ENCODE results near the gene TEX264. TPM values are rescaled to one million over a fixed set of nuclear protein-coding genes. Genes with fewer than 3 reads are reported as not detected.
A peak's percentile ranks its signal among the peaks of the same experiment; 100 is the strongest.

TEX264 gene
- total RNA-seq, 4 donors from 2014 or later: 60.9 to 116 (median 88.2) TPM

DNA sequence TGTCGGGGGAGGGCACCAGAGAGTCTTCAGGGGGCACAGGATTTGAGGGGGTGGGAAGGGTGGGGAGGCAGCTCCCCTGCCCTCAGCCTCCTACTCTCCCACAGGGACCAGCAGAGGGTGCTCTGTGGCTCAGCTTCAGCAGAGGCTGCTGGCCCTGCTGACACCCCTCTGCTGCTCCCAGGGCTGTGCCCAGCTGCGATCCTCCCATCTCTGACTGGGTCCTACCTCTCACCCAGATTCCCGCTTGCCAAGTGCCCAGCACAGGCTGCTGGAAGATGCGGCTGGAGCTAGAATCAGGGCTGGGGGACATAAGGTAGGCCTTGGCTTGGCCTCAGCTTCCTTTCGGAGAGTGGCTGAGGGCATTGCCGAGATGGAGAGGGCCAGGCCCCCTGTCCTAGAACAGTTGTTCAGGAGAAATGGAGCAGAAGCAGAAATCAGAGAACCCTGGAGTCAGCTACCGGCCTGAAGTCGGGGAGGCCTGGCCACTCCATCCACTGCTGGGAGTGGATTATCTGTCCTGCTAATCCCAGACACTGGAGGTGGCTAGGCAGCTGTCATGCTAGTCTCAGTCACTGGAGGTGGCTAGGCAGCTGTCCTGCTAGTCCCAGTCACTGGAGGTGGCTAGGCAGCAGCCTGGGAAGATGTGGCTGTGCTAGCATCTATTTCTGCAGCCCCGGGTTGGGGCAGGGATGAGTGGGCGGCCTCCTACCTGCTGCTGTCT is 39.7 kb downstream of the TEX264 start:
- TF ChIP-seq POLR2AphosphoS5 (IDR thresholded peaks at IDR 0.05): no peak
- no peak for TF ChIP-seq EP300 (IDR thresholded peaks at IDR 0.05; ENCODE audit: low read depth)
- TF ChIP-seq POLR2A (IDR thresholded peaks at IDR 0.05): no peak
- TF ChIP-seq, protein P1, sequence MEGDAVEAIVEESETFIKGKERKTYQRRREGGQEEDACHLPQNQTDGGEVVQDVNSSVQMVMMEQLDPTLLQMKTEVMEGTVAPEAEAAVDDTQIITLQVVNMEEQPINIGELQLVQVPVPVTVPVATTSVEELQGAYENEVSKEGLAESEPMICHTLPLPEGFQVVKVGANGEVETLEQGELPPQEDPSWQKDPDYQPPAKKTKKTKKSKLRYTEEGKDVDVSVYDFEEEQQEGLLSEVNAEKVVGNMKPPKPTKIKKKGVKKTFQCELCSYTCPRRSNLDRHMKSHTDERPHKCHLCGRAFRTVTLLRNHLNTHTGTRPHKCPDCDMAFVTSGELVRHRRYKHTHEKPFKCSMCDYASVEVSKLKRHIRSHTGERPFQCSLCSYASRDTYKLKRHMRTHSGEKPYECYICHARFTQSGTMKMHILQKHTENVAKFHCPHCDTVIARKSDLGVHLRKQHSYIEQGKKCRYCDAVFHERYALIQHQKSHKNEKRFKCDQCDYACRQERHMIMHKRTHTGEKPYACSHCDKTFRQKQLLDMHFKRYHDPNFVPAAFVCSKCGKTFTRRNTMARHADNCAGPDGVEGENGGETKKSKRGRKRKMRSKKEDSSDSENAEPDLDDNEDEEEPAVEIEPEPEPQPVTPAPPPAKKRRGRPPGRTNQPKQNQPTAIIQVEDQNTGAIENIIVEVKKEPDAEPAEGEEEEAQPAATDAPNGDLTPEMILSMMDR (IDR thresholded peaks at IDR 0.05): no peak
- intact Hi-C loops (cut with DNase I; ENCODE audit: low total_unique reads): no loop called here
- WGBS, 2 donors (ENCODE audit: low coverage in 1 of 2): 80% methylated on average over 7 of the region's 10 CpGs; no CpG with 5 or more reads in 1 of the 2 donors
- Histone ChIP-seq H3K9me3 (no peaks in the 10 kb centered on the region), H3K36me3 (no peaks in the 10 kb centered on the region), H3K4me1 (peaks cover 0 to 8% (median 5%) of the 10 kb centered on the region in 4 donors), H3K4me3 (no peak overlapping the region), H3K27ac (no peak overlapping the region), H3K27me3 (peaks cover 6% of the 10 kb centered on the region)
- DNase-seq: peak; percentile 3
- in situ Hi-C loops (cut with MboI; ENCODE audit: low pct_ligation_motif_present in 1 of 4, low pct_unique_long_range_greater_than_20kb in 1 of 4, low sequenced_read_pairs in 3 of 4): no loop called here

DNA sequence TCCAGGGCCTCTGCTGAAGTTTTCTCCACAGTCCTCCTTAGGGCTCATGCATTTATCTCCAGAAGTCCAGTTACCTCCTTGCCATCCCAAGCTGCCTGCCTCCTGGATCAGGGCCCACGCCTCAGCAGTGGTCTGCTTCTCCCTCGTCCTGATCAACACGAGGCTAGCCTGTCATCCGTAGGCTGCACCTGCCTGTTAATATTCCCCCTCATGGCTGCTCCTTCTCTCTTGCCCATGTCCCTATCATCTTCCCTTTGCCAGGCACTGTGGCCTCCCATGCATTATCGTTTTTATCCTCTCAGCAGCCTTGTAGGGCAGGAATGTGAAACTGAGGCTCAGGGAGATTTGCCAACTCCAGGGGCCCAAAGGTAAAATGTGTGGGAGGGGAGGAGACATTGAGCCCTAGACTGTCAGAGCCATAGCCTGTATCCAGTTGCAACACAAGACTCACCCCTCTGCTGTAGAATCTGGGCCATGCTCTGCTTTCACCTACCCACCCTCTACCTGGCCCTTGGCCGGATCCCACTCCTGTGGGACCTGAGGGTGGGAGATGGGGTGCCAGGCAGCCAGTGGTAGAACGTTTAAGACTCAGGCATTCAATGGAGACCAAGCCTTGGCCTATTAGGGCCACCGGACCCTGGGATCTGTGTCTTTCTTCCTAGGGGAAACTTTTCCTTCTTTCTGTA is 40.4 kb downstream of the TEX264 start:
- intact Hi-C loops (cut with DNase I; ENCODE audit: low total_unique reads): no loop called here

DNA sequence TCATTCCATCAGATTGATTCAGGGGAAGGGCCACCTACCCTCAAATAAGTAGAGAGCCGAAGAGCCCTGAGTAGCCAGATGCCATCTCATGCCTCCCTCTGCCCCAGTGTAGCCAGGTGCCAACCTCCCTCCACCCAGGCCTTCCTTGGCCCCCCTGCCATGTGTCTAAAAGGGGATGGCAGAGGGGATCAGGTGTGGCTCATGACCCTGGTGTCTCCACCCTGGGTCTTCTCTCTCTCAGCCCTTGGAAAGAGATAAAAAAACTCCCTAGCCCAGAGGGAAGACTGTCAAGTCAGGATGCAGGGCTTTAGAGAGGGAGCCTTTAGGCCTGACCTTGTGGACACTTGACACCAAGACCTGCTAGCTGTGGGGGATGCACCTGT is 41.0 kb downstream of the TEX264 start:
- TF ChIP-seq, protein P1 (IDR thresholded peaks at IDR 0.05): no peak
- no peak for TF ChIP-seq POLR2A (IDR thresholded peaks at IDR 0.05)
- TF ChIP-seq POLR2AphosphoS5 (IDR thresholded peaks at IDR 0.05): no peak
- no peak for TF ChIP-seq EP300 (IDR thresholded peaks at IDR 0.05; ENCODE audit: low read depth)
- intact Hi-C loops (cut with DNase I; ENCODE audit: low total_unique reads): no loop called here
- 92 to 100% methylated on average over 1 of the region's 1 CpG for WGBS, 2 donors (ENCODE audit: low coverage in 1 of 2)
- H3K4me3 ChIP-seq: no peak overlapping the region
- H3K9me3 ChIP-seq: no peaks in the 10 kb centered on the region
- no peak for DNase-seq
- H3K27me3 ChIP-seq: peaks cover 6% of the 10 kb centered on the region
- in situ Hi-C loops (cut with MboI; ENCODE audit: low pct_ligation_motif_present in 1 of 4, low pct_unique_long_range_greater_than_20kb in 1 of 4, low sequenced_read_pairs in 3 of 4): no loop called here
- no peak overlapping the region for H3K27ac ChIP-seq
- H3K4me1 ChIP-seq: peaks cover 0 to 5% (median 3%) of the 10 kb centered on the region in 4 donors
- H3K36me3 ChIP-seq: no peaks in the 10 kb centered on the region

More for the DNA sequence above, 40.4 kb downstream of the TEX264 start:
- DNase-seq: no peak
- no peaks in the 10 kb centered on the region for H3K36me3 ChIP-seq
- TF ChIP-seq, protein P1 (IDR thresholded peaks at IDR 0.05): no peak
- TF ChIP-seq EP300 (IDR thresholded peaks at IDR 0.05; ENCODE audit: low read depth) (no peak), POLR2A (IDR thresholded peaks at IDR 0.05) (no peak), POLR2AphosphoS5 (IDR thresholded peaks at IDR 0.05) (no peak)
- no peak overlapping the region for H3K27ac ChIP-seq
- no peaks in the 10 kb centered on the region for H3K9me3 ChIP-seq
- H3K4me1 ChIP-seq: peaks cover 0 to 8% (median 5%) of the 10 kb centered on the region in 4 donors
- in situ Hi-C loops (cut with MboI; ENCODE audit: low pct_ligation_motif_present in 1 of 4, low pct_unique_long_range_greater_than_20kb in 1 of 4, low sequenced_read_pairs in 3 of 4): no loop called here
- peaks cover 6% of the 10 kb centered on the region for H3K27me3 ChIP-seq
- H3K4me3 ChIP-seq: no peak overlapping the region
- 89 to 96% methylated on average over 4 to 7 of the region's 8 CpGs for WGBS, 2 donors (ENCODE audit: low coverage in 1 of 2)

DNA sequence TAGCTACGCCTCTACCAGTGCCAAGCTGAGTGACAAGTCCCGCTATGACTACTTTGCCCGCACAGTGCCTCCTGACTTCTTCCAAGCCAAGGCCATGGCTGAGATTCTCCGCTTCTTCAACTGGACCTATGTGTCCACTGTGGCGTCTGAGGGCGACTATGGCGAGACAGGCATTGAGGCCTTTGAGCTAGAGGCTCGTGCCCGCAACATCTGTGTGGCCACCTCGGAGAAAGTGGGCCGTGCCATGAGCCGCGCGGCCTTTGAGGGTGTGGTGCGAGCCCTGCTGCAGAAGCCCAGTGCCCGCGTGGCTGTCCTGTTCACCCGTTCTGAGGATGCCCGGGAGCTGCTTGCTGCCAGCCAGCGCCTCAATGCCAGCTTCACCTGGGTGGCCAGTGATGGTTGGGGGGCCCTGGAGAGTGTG is 41.5 kb downstream of the TEX264 start:
- no peaks in the 10 kb centered on the region for H3K9me3 ChIP-seq
- TF ChIP-seq POLR2A (IDR thresholded peaks at IDR 0.05) (no peak), POLR2AphosphoS5 (IDR thresholded peaks at IDR 0.05) (no peak), EP300 (IDR thresholded peaks at IDR 0.05; ENCODE audit: low read depth) (no peak)
- H3K36me3 ChIP-seq: no peaks in the 10 kb centered on the region
- peaks cover 6% of the 10 kb centered on the region for H3K27me3 ChIP-seq
- intact Hi-C loops (cut with DNase I; ENCODE audit: low total_unique reads): no loop called here
- 94% methylated on average over 18 of the region's 20 CpGs; no CpG with 5 or more reads in 1 of the 2 donors for WGBS, 2 donors (ENCODE audit: low coverage in 1 of 2)
- no peak overlapping the region for H3K4me3 ChIP-seq
- H3K27ac ChIP-seq: no peak overlapping the region
- H3K4me1 ChIP-seq: peaks cover 0 to under 1% (median 0%) of the 10 kb centered on the region in 4 donors
- in situ Hi-C loops (cut with MboI; ENCODE audit: low pct_ligation_motif_present in 1 of 4, low pct_unique_long_range_greater_than_20kb in 1 of 4, low sequenced_read_pairs in 3 of 4): no loop called here
- DNase-seq: no peak
